Panc1 (cell line): ENCODE results near the gene VCP. TPM values are rescaled to one million over a fixed set of nuclear protein-coding genes. Genes with fewer than 3 reads are reported as not detected.

Source experiments
- ATAC-seq: fragments of 200-7000 bp; cut with Tn5 transposase; 2 replicates; pipeline ENCODE4 v1.9.1; 2020; ENCODE audit warnings: mild to moderate bottlenecking, moderate library complexity
- BruUV-seq: library from RNA; stranded (reverse); fragments of 400-500 nt; replicated peaks from 2 replicates; lab custom pipeline; 2021; lab: Mats Ljungman, UMichigan
- CTCF ChIA-PET: fragments of 300-600 bp; sonication (Branson Sonifier 250); formaldehyde crosslinking; loops from one replicate; lab custom pipeline; 2022; ENCODE audit warnings: antibody characterized with exemption; lab: Charles Lee
- POLR2A ChIA-PET: fragments of 300-600 bp; sonication (Branson Sonifier 250); formaldehyde crosslinking; loops from one replicate; lab custom pipeline; 2022; ENCODE audit warnings: antibody characterized with exemption; lab: Charles Lee
- DNase-seq: peaks from one replicate; pipeline ENCODE4 v3.0.0-alpha.2; 2010; ENCODE audit warnings: low read depth, low spot score
- H3K27ac ChIP-seq: 2 replicates; pipeline ENCODE4 v1.5.1; 2011; ENCODE audit warnings: mild to moderate bottlenecking, low read length, inconsistent platforms
- H3K27me3 ChIP-seq: fragments of 200-500 bp; sonication (Bioruptor generic); 2 replicates; pipeline ENCODE4 v1.6.0; 2014; ENCODE audit warnings: low read length, inconsistent platforms; ENCODE audit not compliant: control insufficient read depth, insufficient read depth
- H3K36me3 ChIP-seq: fragments of 200-500 bp; sonication (Bioruptor generic); 2 replicates; pipeline ENCODE4 v1.5.1; 2014; ENCODE audit warnings: inconsistent platforms, mild to moderate bottlenecking, low read length, moderate library complexity; ENCODE audit not compliant: control insufficient read depth, insufficient read depth
- H3K4me1 ChIP-seq: 2 replicates; pipeline ENCODE4 v1.5.1; 2011; ENCODE audit warnings: inconsistent platforms, mild to moderate bottlenecking, low read length, moderate library complexity; ENCODE audit not compliant: control insufficient read depth, insufficient read depth
- H3K4me3 ChIP-seq, 2 experiments: 2 replicates each; pipeline ENCODE4 v1.5.1; 2011 to 2012; ENCODE audit warnings: low read depth in 2 of 2, low read length in 2 of 2, mild to moderate bottlenecking in 2 of 2, inconsistent platforms in 1 of 2, moderate library complexity in 1 of 2
- H3K9me3 ChIP-seq: fragments of 200-500 bp; sonication (Bioruptor generic); 2 replicates; pipeline ENCODE4 v1.5.1; 2014; ENCODE audit warnings: low read depth, mild to moderate bottlenecking, inconsistent platforms, low read length, moderate library complexity; ENCODE audit not compliant: control insufficient read depth, insufficient read depth
- POLR2AphosphoS5 ChIP-seq: IDR thresholded peaks from 2 replicates; pipeline ENCODE4 v1.6.1; 2012; ENCODE audit warnings: mild to moderate bottlenecking, low read depth, low read length, moderate library complexity
- SIN3A ChIP-seq: IDR thresholded peaks from 2 replicates; pipeline ENCODE4 v1.6.1; 2012; ENCODE audit warnings: low read depth, mild to moderate bottlenecking, low read length, moderate library complexity, borderline replicate concordance; ENCODE audit not compliant: insufficient read depth
- TCF7L2 ChIP-seq: IDR thresholded peaks from 2 replicates; pipeline ENCODE4 v1.6.1; 2011; ENCODE audit warnings: mild to moderate bottlenecking, low read depth, low read length, inconsistent platforms
- in situ Hi-C: cut with HindIII; loops from 2 replicates; pipeline ENCODE4 v1.10.0; 2016; ENCODE audit warnings: low sequenced_read_pairs, low pct_unique_long_range_greater_than_20kb
- intact Hi-C: fragments of 100-400 bp; cut with micrococcal nuclease; formaldehyde crosslinking; loops from one replicate; pipeline ENCODE4 v1.10.0; 2022; ENCODE audit not compliant: unreplicated experiment
- total RNA-seq: library from RNA; stranded (reverse); gene quantifications from one replicate; pipeline ENCODE4 v1.2.1, GENCODE V29; 2021; ENCODE audit not compliant: unreplicated experiment
- TF ChIP-seq, protein P1 (sequence below): fragments of 450-650 bp; IDR thresholded peaks from 2 replicates; pipeline ENCODE4 v1.5.1; 2017; ENCODE audit warnings: mild to moderate bottlenecking
- TF ChIP-seq, protein P2 (sequence below), 2 experiments: IDR thresholded peaks; 2 replicates each; pipeline ENCODE4 v1.6.1; 2011 to 2012; ENCODE audit warnings: low read depth in 2 of 2, control low read depth in 1 of 2, low read length in 1 of 2, mild to moderate bottlenecking in 1 of 2, moderate library complexity in 1 of 2; ENCODE audit not compliant: insufficient read depth in 1 of 2

VCP gene
- total RNA-seq, 1 experiment from 2014 or later, result 472 TPM

DNA sequence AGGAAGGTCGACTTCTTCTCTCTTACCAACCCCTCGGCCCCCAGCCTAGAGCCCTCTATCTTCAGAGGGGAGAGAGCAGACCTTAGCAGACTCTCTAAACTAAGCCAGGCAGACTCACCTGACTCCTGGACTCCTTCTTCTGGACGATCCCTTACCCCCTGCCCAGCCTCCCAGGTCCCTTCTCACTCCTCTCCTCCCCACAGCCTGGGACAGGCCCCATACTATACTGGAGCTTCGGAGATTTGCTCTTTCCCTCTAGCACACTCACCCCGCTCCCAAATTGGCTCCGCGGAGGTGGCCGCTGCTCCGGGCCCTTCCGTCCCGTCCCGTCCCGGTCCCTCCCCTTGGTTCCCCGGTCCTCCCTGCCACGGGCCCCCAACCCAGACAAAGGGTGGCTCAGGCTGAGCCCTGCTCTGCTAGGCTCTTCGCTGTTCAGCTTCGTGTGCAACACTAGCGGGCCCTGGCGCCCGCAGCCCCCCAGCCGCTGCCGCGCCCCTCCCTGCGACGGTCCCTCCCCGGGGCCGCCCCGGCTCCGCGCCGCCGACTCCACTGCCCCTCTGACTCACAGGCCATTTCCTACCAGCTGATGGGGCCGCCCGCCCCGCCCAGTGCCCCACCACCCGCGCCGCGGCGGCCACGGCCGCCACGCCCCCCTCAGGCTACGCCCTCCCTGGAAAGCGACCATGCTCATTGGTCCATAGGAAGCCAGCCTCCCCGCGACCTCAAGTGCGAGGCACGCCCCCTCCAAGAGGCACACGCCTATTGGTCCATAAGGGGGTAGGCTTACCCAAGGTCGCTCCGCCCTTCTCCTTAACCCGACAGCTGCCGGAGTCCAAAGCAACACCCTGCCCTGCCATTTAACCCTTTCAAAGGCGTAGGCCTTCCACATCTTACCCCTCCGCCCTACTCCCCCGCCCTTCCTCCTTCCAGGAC is 38.8 kb upstream of the VCP start:
- CTCF ChIA-PET, result interaction anchor here (0.6 to 1.0 kb wide), 2 partner anchors 26 to 212 kb away, joined by 4 to 8 read pairs; no protein-coding TSS in a partner anchor
- peak; percentile 92 for DNase-seq
- TF ChIP-seq SIN3A, result peak; percentile 46; the same call in 1 of the 2 replicates
- TF ChIP-seq TCF7L2, result no peak
- TF ChIP-seq, protein P1, sequence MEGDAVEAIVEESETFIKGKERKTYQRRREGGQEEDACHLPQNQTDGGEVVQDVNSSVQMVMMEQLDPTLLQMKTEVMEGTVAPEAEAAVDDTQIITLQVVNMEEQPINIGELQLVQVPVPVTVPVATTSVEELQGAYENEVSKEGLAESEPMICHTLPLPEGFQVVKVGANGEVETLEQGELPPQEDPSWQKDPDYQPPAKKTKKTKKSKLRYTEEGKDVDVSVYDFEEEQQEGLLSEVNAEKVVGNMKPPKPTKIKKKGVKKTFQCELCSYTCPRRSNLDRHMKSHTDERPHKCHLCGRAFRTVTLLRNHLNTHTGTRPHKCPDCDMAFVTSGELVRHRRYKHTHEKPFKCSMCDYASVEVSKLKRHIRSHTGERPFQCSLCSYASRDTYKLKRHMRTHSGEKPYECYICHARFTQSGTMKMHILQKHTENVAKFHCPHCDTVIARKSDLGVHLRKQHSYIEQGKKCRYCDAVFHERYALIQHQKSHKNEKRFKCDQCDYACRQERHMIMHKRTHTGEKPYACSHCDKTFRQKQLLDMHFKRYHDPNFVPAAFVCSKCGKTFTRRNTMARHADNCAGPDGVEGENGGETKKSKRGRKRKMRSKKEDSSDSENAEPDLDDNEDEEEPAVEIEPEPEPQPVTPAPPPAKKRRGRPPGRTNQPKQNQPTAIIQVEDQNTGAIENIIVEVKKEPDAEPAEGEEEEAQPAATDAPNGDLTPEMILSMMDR, result no peak
- TF ChIP-seq POLR2AphosphoS5, result no peak
- TF ChIP-seq, protein P2, sequence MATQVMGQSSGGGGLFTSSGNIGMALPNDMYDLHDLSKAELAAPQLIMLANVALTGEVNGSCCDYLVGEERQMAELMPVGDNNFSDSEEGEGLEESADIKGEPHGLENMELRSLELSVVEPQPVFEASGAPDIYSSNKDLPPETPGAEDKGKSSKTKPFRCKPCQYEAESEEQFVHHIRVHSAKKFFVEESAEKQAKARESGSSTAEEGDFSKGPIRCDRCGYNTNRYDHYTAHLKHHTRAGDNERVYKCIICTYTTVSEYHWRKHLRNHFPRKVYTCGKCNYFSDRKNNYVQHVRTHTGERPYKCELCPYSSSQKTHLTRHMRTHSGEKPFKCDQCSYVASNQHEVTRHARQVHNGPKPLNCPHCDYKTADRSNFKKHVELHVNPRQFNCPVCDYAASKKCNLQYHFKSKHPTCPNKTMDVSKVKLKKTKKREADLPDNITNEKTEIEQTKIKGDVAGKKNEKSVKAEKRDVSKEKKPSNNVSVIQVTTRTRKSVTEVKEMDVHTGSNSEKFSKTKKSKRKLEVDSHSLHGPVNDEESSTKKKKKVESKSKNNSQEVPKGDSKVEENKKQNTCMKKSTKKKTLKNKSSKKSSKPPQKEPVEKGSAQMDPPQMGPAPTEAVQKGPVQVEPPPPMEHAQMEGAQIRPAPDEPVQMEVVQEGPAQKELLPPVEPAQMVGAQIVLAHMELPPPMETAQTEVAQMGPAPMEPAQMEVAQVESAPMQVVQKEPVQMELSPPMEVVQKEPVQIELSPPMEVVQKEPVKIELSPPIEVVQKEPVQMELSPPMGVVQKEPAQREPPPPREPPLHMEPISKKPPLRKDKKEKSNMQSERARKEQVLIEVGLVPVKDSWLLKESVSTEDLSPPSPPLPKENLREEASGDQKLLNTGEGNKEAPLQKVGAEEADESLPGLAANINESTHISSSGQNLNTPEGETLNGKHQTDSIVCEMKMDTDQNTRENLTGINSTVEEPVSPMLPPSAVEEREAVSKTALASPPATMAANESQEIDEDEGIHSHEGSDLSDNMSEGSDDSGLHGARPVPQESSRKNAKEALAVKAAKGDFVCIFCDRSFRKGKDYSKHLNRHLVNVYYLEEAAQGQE (IDR thresholded peaks at IDR 0.05; ENCODE audit: insufficient read depth in 1 of 2, low read depth in 2 of 2, low read length in 1 of 2), result no peak
- Histone ChIP-seq H3K36me3 (no peaks in the 10 kb centered on the region), H3K9me3 (no peaks in the 10 kb centered on the region), H3K27ac (peak overlapping the region; percentile 97), H3K4me3 (peak overlapping the region; percentile 82 to 95), H3K27me3 (no peaks in the 10 kb centered on the region), H3K4me1 (peaks cover 39% of the 10 kb centered on the region)
- in situ Hi-C loops, result no loop called here
- intact Hi-C loops, result no loop called here
- BruUV-seq, result no TSS peak
- POLR2A ChIA-PET, result interaction anchor here (0.6 kb wide), 2 partner anchors 11 to 1089 kb away, joined by 3 to 4 read pairs; no protein-coding TSS in a partner anchor
- peak; percentile 86 for ATAC-seq

DNA sequence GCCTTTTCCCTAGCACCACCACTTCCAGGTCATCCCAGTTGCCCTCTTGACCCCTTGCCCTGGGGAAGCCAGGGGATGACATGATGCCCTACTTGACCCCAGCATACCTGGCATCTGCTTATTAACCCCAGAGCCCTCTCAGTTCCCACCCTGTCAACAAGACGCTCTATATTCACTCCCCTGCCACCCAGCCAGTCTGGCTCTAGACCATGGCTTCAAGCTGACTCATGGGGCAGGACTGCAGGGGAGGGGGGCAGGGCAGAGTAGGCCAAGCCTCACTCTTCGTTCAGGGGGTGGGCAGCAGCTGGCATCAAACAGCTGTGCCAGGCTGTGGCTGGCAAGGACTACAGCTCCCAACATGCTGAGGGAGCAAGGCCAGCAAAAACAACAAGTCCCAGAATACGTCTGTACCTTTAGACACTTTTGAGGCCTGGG is 37.9 kb upstream of the VCP start:
- Histone ChIP-seq H3K27ac (peak overlapping the region; percentile 89), H3K4me1 (peaks cover 39% of the 10 kb centered on the region), H3K9me3 (no peaks in the 10 kb centered on the region), H3K27me3 (no peaks in the 10 kb centered on the region), H3K36me3 (no peaks in the 10 kb centered on the region), H3K4me3 (peak overlapping the region; percentile 82 to 95)
- no peak for TF ChIP-seq POLR2AphosphoS5
- TF ChIP-seq, protein P2 (IDR thresholded peaks at IDR 0.05; ENCODE audit: insufficient read depth in 1 of 2, low read depth in 2 of 2, low read length in 1 of 2), result no peak
- TF ChIP-seq SIN3A, result no peak
- TF ChIP-seq, protein P1, result no peak
- no peak for TF ChIP-seq TCF7L2
- intact Hi-C loops (no loop called here), in situ Hi-C loops (no loop called here)
- no peak for ATAC-seq
- POLR2A ChIA-PET, result no interaction called here
- no peak for DNase-seq
- CTCF ChIA-PET, result no interaction called here
- no TSS peak for BruUV-seq
